ENCODE data around the gene NYNRIN.

The NYNRIN gene

DNA sequence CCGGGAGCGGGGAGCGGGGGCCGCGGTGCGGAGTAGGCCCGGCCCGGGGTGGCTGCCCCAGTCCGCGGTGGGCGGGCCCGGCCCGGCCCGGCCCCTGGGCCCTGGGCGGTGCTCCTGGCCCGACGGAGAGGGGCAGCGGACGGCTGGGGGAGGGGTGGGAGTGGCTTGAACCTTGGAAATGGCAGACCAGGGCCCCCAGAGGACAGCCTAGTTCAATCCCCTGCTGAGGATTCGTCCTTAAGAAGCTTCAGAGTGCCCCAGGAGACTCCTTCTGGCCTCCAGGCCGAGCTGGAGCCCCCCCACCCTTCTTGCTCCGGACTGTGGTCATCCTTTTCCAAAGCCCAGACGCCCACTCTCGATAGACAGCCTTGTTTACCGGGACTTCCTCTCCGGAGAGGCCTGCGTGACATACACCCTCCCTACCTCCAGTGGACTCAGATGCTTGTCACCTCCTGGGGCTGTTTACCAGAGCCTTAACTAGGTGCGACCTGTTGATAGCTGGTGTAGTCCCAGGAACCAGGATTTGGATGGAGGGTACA lies 31.4 kb downstream of the NYNRIN start:
- DNase-seq (ENCODE audit: low read depth in 3 of 3, low spot score in 1 of 3), result peak in 1 of 3 donors; percentile 48

DNA sequence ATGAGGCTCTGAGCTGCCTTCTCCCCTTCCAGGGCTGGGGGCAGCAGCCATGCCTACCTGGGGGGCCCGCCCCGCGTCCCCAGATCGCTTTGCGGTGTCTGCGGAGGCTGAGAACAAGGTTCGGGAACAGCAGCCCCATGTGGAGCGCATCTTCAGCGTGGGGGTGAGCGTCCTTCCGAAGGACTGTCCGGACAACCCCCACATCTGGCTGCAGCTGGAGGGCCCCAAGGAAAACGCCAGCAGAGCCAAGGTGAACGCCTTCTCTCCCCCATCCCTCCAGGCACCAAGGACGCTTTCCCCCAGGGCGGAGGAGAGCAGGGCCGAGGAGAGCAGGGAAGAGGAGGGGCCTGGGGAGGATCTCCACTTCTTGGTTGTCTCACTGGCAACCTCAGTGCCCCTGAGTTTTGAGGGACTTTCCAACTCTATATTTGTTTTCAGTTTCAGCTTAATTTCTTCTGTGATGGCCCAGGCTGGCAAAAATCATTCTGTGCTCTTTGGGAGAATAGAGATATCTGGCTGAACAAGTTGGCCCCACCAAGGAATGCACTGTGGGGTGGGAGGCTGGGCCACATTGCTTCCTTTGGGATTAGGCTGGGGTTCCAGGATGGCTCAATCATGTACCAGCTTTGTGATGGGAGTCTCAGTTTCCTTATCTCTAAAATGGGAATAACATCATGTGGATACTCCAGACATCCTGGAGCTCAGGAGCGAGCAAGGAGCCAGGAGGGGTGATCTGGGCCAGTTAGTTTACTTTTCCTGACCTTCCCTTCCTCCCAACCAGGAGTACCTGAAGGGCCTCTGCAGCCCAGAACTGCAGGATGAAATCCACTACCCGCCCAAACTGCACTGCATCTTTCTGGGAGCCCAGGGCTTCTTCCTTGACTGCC lies 32.1 kb downstream of the NYNRIN start:
- peak in 1 of 3 donors; percentile 57 for DNase-seq (ENCODE audit: low read depth in 3 of 3, low spot score in 1 of 3)

DNA sequence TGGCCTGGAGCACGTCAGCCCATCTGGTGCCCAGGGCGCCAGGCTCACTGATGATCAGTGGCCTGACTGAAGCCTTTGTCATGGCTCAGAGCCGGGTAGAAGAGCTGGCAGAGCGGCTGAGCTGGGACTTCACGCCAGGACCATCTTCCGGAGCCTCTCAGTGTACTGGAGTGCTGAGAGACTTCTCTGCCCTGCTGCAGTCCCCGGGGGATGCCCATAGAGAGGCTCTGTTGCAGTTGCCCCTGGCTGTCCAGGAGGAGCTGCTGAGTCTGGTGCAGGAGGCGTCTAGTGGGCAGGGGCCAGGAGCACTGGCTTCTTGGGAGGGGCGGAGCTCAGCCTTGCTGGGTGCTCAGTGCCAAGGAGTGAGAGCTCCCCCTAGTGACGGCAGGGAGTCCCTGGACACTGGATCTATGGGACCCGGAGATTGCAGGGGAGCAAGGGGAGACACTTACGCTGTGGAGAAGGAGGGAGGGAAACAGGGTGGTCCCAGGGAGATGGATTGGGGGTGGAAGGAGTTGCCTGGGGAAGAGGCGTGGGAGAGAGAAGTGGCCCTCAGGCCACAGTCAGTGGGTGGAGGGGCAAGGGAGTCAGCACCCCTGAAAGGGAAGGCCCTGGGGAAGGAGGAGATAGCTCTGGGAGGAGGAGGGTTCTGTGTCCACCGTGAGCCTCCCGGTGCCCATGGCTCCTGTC lies 32.9 kb downstream of the NYNRIN start:
- DNase-seq (ENCODE audit: low read depth in 3 of 3, low spot score in 1 of 3), result peak; percentile 72 to 74 (median 73)

- no peak for DNase-seq (ENCODE audit: low read depth in 3 of 3, low spot score in 1 of 3)
Observed at GRCh38 chr14:24432259-24433131, 33.7 kb downstream of the NYNRIN start.

- no peak for DNase-seq (ENCODE audit: low read depth in 3 of 3, low spot score in 1 of 3)
Observed at GRCh38 chr14:24434036-24434435, 35.2 kb downstream of the NYNRIN start.

- DNase-seq (ENCODE audit: low read depth in 3 of 3, low spot score in 1 of 3), result no peak
Observed at GRCh38 chr14:24434676-24435075, 35.9 kb downstream of the NYNRIN start.

- DNase-seq (ENCODE audit: low read depth in 3 of 3, low spot score in 1 of 3), result no peak
Observed at GRCh38 chr14:24435192-24435810, 36.5 kb downstream of the NYNRIN start.

DNA sequence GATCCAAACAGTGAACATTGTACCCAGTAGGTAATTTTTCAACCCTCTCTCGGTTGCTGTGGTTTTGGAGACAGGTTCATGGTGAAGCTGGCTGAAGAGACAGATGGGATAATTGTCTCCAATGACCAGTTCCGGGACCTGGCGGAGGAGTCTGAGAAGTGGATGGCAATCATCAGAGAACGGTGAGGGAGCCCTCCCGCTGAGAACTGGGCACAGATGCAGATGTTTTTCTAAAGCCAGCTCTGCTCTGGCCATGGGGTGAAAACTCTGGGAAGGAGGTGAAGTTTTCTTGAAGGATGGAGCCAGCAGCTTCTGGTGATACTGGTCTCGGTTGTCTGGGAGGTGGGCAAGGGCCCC lies 37.2 kb downstream of the NYNRIN start:
- DNase-seq (ENCODE audit: low read depth in 3 of 3, low spot score in 1 of 3), result no peak

DNA sequence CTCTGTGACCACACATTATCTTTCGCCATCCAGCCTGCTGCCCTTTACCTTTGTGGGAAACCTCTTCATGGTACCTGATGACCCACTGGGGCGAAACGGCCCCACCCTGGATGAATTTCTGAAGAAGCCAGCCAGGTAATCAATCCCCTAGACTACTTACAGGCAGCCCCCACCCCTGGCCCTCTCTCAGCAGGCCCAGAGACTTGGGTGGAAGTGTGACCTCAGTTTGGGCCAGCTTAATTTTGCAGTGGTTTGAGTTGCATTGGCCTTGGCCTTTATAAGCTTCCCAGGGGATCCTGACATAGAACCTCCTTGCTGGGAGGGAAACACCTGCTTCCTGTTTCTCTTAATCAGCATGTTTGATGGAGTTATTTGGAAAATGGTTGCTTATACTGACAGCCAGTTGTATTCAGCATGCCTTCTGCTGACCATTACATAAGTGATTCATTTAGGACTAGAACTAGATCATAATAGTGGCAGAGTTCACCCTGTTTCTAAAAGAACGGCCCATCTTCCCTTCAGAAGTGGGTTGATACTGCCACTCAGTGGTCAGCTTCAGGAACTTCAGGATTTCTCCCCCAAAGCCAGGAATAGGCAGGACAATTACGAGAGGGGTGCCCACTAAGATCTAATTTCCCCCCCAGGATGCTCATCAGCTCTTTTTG lies 37.7 kb downstream of the NYNRIN start:
- DNase-seq (ENCODE audit: low read depth in 3 of 3, low spot score in 1 of 3), result no peak

DNA sequence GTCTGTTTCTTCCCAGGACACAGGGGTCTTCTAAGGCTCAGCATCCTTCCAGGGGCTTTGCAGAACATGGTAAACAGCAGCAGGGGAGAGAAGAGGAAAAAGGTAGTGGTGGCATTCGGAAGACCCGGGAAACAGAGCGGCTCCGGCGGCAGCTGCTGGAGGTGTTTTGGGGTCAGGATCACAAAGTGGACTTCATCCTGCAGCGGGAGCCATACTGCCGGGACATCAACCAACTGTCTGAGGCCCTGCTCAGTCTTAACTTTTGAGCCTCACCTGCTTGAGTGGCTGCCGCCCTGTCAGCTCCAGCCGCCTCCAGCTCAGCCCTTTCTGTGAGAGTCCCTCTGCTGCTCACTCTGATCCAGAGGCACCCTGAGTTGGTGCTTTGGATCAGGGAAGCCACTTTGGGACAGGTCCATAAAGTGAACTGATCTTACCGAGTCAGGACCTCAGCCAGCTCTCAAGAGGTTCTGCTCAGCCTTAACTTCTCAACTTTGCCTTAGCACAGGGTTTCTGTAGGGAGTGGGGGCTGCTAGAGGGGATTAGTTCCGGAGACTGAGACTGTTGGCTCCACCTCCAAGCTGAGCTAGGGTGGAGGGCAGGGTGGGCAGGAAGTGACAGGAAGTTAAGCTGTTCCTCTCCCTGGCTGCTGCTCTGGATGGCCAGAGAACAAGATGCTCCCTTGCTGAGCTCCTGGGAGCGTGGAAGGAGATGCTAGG lies 38.4 kb downstream of the NYNRIN start:
- no peak for DNase-seq (ENCODE audit: low read depth in 3 of 3, low spot score in 1 of 3)

- DNase-seq (ENCODE audit: low read depth in 3 of 3, low spot score in 1 of 3), result no peak
Observed at GRCh38 chr14:24437736-24438067, 38.9 kb downstream of the NYNRIN start.

GRCh38 chr14:24438223-24439097 lies 39.7 kb downstream of the NYNRIN start:
- no peak for DNase-seq (ENCODE audit: low read depth in 3 of 3, low spot score in 1 of 3)

GRCh38 chr14:24439257-24439656 lies 40.5 kb downstream of the NYNRIN start:
- no peak for DNase-seq (ENCODE audit: low read depth in 3 of 3, low spot score in 1 of 3)

DNA sequence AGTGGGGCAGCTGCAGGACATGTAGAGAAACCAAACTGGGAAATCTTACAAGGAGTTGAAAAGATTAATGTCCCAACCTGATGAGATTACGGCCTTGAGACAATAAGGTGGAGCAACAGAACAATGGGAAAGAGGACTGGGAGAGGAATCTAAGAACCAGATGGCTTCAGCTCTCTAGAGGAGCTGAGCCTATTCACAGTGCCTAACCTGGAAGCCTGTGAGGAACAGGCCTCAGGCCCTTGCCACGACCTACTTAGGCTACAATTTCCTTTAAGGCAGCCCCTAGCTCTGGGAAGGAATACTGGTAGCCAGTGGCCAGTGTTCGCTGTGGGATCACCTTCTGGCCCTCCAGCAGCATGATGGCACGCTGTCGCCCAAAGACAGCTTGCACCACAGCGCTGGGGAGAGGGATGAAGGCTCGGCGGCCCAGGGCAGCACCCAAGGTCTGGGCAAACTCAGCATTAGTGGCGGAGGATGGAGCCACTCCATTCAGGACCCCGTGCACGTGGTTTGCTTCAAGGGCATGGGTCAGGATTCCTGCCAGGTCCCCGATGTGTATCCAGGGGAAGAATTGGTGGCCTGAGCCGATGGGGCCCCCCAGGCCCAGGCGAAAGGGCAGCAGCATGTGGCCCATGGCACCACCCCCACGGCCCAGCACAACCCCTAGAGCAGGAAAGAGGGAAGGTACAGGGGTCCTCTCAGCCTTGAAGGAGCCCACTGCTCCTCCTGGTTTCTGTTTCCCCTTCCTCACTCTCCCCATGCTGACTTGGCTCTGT lies 41.2 kb downstream of the NYNRIN start:
- no peak for DNase-seq (ENCODE audit: low read depth in 3 of 3, low spot score in 1 of 3)

DNA sequence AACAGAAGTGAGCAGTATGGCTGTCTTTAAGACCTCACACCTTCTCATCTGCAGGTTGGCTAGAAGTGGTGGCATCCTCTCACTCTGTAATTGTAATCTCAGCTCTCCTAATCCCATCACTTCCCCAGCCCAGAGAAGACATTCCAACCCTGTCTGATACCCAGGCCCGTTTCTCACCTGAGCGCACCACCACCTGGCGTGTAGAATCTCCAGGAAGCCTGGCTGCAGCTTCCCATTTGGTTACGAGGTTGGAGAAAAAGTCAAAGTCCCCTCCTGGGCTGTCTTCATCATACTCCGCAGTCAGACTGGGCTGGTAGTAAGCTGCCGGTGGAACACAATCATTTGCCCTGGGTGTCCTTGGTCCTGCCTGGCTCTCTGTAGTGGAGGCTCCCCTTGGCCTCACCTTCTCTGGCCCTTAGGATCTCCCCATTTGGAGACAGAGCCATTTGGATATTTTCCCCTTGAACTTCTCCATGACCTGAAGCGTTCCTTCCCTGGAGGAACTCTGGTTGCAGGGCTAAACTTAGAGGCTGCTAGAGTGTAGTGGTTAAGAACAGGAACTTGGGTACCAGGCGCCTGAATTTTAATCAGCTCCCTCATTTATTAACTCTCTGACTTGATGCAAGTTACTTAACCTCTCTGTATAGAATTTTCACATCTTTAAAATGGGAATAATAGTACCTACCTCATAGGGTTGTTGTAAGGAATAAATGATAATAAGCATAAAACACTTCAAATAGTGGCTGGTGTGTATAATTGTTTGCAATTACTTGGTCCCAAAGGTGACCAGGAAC lies 42.0 kb downstream of the NYNRIN start:
- DNase-seq (ENCODE audit: low read depth in 3 of 3, low spot score in 1 of 3), result no peak

DNA sequence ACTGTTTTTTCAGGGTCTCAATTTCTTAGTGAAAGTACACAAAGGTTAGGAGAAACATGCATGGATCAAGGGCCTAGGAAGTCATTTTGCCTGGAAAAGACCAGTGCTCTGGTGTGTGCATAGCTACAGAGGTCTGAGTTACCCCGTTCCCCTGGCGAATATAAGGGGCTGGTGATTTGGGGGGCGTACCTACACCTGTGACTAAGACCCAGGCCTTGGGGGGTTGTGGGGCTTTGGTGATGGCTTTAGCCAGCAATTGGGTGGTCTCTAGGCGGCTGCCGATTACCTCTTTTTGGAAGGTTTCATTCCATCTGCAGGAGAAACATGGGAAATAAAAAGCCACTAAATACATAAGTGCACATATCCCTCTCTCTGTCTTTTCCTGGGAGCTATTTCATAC lies 42.7 kb downstream of the NYNRIN start:
- DNase-seq (ENCODE audit: low read depth in 3 of 3, low spot score in 1 of 3), result no peak

- DNase-seq (ENCODE audit: low read depth in 3 of 3, low spot score in 1 of 3), result no peak
Observed at GRCh38 chr14:24441904-24442239, 43.1 kb downstream of the NYNRIN start.

Data from stimulated activated CD4-positive, alpha-beta T cell treated with anti-CD3 and anti-CD28 coated beads, TNF-alpha, amount 100 ng/mL, for 1 hour (primary cell).